SK-N-SH treated with all-trans-retinoic acid at 6 μM for 48 hours (cell line): ENCODE data around the gene NTF3.

Experiments used
- ARNTL ChIP-seq: fragments of 450-650 bp; formaldehyde crosslinking; IDR thresholded peaks from 2 replicates; pipeline ENCODE4 v1.5.0; 2020; ENCODE audit warnings: low read depth, mild to moderate bottlenecking, moderate library complexity, borderline replicate concordance
- CSDC2 ChIP-seq: fragments of 250-450 bp; sonication (Bioruptor Pico); IDR thresholded peaks from 2 replicates; pipeline ENCODE4 v1.5.0; 2020; ENCODE audit warnings: mild to moderate bottlenecking, moderate library complexity
- ZFP30 ChIP-seq: fragments of 450-650 bp; formaldehyde crosslinking; IDR thresholded peaks from 2 replicates; pipeline ENCODE4 v1.5.0; 2022; ENCODE audit warnings: mild to moderate bottlenecking, moderate library complexity

- TF ChIP-seq ZFP30 (CRISPR knock-in tag) (no peak), ARNTL (CRISPR knock-in tag) (no peak), CSDC2 (no peak)
Observed at GRCh38 chr12:5515458-5515857, 83.5 kb downstream of the NTF3 start.
